Uterus (tissue), 4 donors: Measurements from ENCODE around the gene SORCS3. TPM values are rescaled to one million over a fixed set of nuclear protein-coding genes. Genes with fewer than 3 reads are reported as not detected.

ENCODE experiments used
- DNase-seq, 2 donors: peaks; one replicate each; pipeline ENCODE4 v3.0.0-alpha.2; 2019 to 2020
- H3K27ac ChIP-seq, 2 donors: fragments of 200-600 bp; sonication (generic); 1 replicate in 1 of 2; 2 replicates in 1 of 2; pipeline ENCODE4 v1.5.1; 2016 to 2018
- H3K27me3 ChIP-seq, 2 donors: fragments of 200-600 bp; sonication (generic); one replicate each; pipeline ENCODE4 v1.5.1; 2018 to 2019; ENCODE audit warnings: control low read depth in 1 of 2
- H3K36me3 ChIP-seq, 2 donors: fragments of 200-600 bp; sonication (generic); one replicate each; pipeline ENCODE4 v1.5.1; 2019; ENCODE audit warnings: control low read depth in 1 of 2
- H3K4me1 ChIP-seq, 2 donors: fragments of 200-600 bp; sonication (generic); one replicate each; pipeline ENCODE4 v1.5.1; 2018 to 2019; ENCODE audit warnings: control low read depth in 1 of 2
- H3K4me3 ChIP-seq, 2 donors: fragments of 200-600 bp; sonication (generic); 1 replicate in 1 of 2; 2 replicates in 1 of 2; pipeline ENCODE4 v1.5.1; 2018 to 2019; ENCODE audit warnings: mild to moderate bottlenecking in 1 of 2
- H3K9me3 ChIP-seq, 2 donors: fragments of 200-600 bp; sonication (generic); one replicate each; pipeline ENCODE4 v1.5.1; 2019; ENCODE audit warnings: control low read depth in 1 of 2
- POLR2A ChIP-seq, 2 donors: fragments of 450-650 bp; IDR thresholded peaks; one replicate each; pipeline ENCODE4 v1.6.1; 2016; ENCODE audit warnings: antibody characterized with exemption in 2 of 2, mild to moderate bottlenecking in 1 of 2, moderate library complexity in 1 of 2
- intact Hi-C: fragments of 100-400 bp; cut with DNase I; formaldehyde crosslinking; loops from one replicate; pipeline ENCODE4 v1.15.1; 2023; ENCODE audit warnings: low total_unique reads
- total RNA-seq, 4 donors: library from RNA; depleted of rRNA in 3 of 4; stranded (reverse); fragments of >200 nt in 3 of 4; gene quantifications; one replicate each; pipeline versions ENCODE4 v1.1.0 to v1.2.4, GENCODE V29; 2014 to 2023
- TF ChIP-seq, protein P1 (sequence below), 4 experiments: fragments of 200-600 bp in 2 of 4; fragments of 450-650 bp in 2 of 4; sonication (generic) in 2 of 4; IDR thresholded peaks; one replicate each; pipeline ENCODE4 v1.5.1; 2016 to 2019; ENCODE audit warnings: antibody characterized with exemption in 4 of 4, mild to moderate bottlenecking in 2 of 4, moderate library complexity in 1 of 4
- donor health status: DM: yes; HTN: yes; CAD: no.

SORCS3 gene
- total RNA-seq, 4 donors from 2014 or later: 0.77 to 2.4 TPM; not detected in 2

DNA sequence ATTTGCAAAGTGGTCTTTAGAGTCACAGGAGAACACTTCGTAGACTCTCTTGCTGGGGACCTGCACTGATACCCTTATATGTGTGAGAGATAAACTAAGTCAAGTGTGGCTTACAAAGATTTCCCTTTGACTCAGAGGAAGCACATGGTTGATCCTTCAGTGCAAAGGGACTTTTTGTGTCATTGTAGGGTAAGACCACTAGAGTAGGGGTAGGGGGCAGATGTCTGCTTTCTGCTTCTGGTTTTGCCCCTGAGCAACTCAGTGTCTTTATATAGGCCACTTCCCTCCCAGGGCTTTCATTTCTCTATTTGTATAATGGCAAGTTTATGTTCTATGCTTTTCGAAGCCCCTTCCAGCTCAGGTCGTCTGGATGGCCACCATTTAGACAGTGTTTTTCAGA is 281.7 kb downstream of the SORCS3 start:
- H3K9me3 ChIP-seq: no peaks in the 10 kb centered on the region
- no peak for TF ChIP-seq POLR2A (IDR thresholded peaks at IDR 0.05)
- TF ChIP-seq, protein P1, sequence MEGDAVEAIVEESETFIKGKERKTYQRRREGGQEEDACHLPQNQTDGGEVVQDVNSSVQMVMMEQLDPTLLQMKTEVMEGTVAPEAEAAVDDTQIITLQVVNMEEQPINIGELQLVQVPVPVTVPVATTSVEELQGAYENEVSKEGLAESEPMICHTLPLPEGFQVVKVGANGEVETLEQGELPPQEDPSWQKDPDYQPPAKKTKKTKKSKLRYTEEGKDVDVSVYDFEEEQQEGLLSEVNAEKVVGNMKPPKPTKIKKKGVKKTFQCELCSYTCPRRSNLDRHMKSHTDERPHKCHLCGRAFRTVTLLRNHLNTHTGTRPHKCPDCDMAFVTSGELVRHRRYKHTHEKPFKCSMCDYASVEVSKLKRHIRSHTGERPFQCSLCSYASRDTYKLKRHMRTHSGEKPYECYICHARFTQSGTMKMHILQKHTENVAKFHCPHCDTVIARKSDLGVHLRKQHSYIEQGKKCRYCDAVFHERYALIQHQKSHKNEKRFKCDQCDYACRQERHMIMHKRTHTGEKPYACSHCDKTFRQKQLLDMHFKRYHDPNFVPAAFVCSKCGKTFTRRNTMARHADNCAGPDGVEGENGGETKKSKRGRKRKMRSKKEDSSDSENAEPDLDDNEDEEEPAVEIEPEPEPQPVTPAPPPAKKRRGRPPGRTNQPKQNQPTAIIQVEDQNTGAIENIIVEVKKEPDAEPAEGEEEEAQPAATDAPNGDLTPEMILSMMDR (IDR thresholded peaks at IDR 0.05): no peak
- H3K4me1 ChIP-seq: no peaks in the 10 kb centered on the region
- H3K27ac ChIP-seq: no peak overlapping the region
- H3K27me3 ChIP-seq: no peaks in the 10 kb centered on the region
- H3K36me3 ChIP-seq: no peaks in the 10 kb centered on the region
- intact Hi-C loops: no loop called here
- H3K4me3 ChIP-seq: no peak overlapping the region
- DNase-seq: no peak

DNA sequence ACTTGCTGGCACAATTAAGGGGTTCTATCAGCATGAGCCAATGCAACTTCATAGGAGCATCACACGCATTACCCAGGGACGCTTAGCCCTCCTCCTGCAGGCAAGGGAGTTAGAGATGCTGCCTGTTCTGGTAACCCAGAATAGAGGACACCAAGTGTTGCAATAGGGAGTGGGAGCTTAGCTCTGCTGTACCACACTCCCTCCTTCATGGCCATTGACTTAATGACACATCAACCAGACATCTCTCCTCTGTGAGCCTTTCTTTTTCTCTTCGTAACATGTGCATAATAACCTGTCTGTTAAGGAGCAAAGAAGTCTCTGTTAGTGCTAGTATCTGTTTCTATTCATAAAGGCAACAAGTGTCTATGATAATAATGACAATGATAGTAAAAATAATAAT is 282.4 kb downstream of the SORCS3 start:
- Histone ChIP-seq H3K36me3 (no peaks in the 10 kb centered on the region), H3K4me1 (no peaks in the 10 kb centered on the region), H3K4me3 (no peak overlapping the region), H3K27ac (no peak overlapping the region), H3K9me3 (no peaks in the 10 kb centered on the region), H3K27me3 (no peaks in the 10 kb centered on the region)
- TF ChIP-seq, protein P1 (IDR thresholded peaks at IDR 0.05): no peak
- no peak for TF ChIP-seq POLR2A (IDR thresholded peaks at IDR 0.05)
- intact Hi-C loops: no loop called here
- DNase-seq: no peak

DNA sequence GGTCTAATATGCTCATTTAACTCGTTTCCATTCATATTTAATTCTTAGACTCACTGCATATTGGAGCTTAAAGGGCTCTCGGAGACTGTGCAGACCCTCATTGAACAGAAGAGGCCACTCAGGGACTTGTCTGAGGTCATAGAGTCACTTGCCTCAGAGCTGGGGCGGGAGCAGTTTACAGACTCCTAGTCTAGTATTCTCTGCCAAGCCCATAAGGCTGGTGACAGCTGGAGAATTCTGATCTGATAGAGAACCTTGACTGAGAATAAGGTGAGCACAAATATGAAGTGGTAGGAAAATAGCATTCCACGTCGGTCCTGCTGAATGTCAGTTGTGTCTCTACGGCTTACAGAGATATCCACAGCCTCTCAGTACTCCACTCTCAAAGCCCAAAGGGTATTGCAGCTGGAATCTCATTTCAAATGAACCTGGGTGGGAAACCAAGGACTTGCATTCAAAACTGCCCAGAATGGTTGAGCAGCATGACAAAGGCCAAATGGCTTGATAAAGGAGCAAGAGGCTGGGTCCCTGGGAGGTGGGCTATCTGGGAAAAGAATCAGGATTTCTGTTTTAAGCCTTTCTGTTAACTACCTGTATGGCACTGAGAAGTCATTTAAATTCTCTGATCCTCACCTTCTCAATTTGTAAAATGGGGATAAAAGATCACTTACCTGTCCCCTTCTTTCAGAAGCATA is 283.2 kb downstream of the SORCS3 start:
- no peak for TF ChIP-seq POLR2A (IDR thresholded peaks at IDR 0.05)
- TF ChIP-seq, protein P1 (IDR thresholded peaks at IDR 0.05): no peak

DNA sequence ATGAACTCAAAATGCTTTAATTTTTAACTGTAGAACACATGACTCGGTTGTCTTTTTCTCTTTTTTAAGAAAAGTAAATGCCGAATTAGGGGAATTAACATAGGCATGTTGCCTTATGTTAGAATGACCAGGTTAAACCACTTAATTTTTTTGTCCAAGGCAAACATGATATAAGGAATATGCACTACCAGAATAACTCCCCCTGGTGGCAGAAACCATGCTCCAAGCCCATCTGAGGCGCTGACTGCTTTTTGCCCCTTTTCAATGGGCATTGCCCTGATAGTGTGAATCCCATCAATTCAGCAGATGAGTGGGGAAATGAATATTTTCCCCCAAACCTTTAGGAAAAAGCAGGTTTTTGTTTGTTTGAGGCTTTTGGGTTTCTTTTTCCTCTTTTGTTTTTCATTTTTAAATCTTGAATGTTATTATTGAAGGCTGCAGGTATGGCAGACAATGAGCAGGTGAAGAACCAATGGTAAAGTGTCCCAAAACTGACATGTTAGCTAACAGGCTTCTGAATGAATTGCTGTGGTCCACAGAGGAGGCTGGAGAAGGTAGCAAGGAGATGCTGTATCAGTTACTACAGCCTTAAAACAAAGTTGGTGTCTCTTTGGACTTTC is 284.3 kb downstream of the SORCS3 start:
- no peaks in the 10 kb centered on the region for H3K4me1 ChIP-seq
- no peak for DNase-seq
- intact Hi-C loops: no loop called here
- no peak overlapping the region for H3K27ac ChIP-seq
- no peak overlapping the region for H3K4me3 ChIP-seq
- H3K36me3 ChIP-seq: no peaks in the 10 kb centered on the region
- no peak for TF ChIP-seq POLR2A (IDR thresholded peaks at IDR 0.05)
- TF ChIP-seq, protein P1 (IDR thresholded peaks at IDR 0.05): peak in 3 of 4 experiments; percentile 19 to 27 (median 25)
- H3K9me3 ChIP-seq: no peaks in the 10 kb centered on the region
- no peaks in the 10 kb centered on the region for H3K27me3 ChIP-seq

More for the DNA sequence above, 283.2 kb downstream of the SORCS3 start:
- DNase-seq: no peak
- no peak overlapping the region for H3K27ac ChIP-seq
- H3K27me3 ChIP-seq: no peaks in the 10 kb centered on the region
- no peaks in the 10 kb centered on the region for H3K36me3 ChIP-seq
- H3K4me1 ChIP-seq: no peaks in the 10 kb centered on the region
- intact Hi-C loops: no loop called here
- H3K9me3 ChIP-seq: no peaks in the 10 kb centered on the region
- H3K4me3 ChIP-seq: no peak overlapping the region

DNA sequence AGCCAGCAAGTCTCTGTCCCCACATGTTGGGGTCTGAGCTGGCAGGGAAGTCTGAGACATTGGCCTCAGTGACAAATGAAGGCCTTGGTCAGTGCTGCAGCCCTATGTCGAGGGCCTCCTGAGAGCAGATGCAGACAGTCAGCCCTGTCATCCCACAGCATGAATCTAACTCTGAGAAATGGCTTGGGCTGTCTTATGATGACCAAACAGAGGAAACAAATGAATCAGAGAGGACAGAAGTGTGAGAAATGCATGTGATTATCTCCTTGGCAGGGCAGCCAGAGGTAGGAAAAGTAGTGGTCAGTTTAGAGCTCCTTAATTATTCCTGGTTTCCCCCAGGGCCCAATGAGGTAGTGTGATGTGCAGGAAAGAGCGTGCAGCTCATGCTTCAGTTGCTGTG is 287.6 kb downstream of the SORCS3 start:
- intact Hi-C loops: no loop called here
- Histone ChIP-seq H3K4me3 (no peak overlapping the region), H3K27ac (no peak overlapping the region), H3K9me3 (no peaks in the 10 kb centered on the region), H3K36me3 (no peaks in the 10 kb centered on the region), H3K4me1 (no peaks in the 10 kb centered on the region), H3K27me3 (no peaks in the 10 kb centered on the region)
- DNase-seq: no peak
- TF ChIP-seq POLR2A (IDR thresholded peaks at IDR 0.05): no peak
- TF ChIP-seq, protein P1 (IDR thresholded peaks at IDR 0.05): no peak
